ENCODE measurements around the gene CLECL1. TPM values are rescaled to one million over a fixed set of nuclear protein-coding genes. Genes with fewer than 3 reads are reported as not detected.

Gene CLECL1
- total RNA-seq (2022; extraction: Qiagen RNA extraction; ENCODE audit: low read depth): not detected in 5 replicates

GRCh38 chr12:9732921-9733461 lies at the start of gene CLECL1:
Gene CLECL1, minus strand, starts transcription at chr12:9733097.

GRCh38 chr12:9760699-9761418 lies 28.0 kb upstream of the CLECL1 start, which contains the start of gene CD69:
Gene CD69, minus strand, starts transcription at chr12:9760901. Its CDS starts 81 bp downstream, at chr12:9760820.

Other genes starting within 250 kb of the CLECL1 start
- gene KLRB1, start 125.2 kb downstream of the CLECL1 start, total RNA-seq (2022; extraction: Qiagen RNA extraction; ENCODE audit: low read depth): not detected in 5 replicates
- 0.24 to 0.60 TPM (median 0.38 TPM) in 5 replicates for gene CLEC2D, start 63.4 kb downstream of the CLECL1 start, total RNA-seq (2022; extraction: Qiagen RNA extraction; ENCODE audit: low read depth)
- not detected in 5 replicates for gene CD69, start 27.8 kb upstream of the CLECL1 start, total RNA-seq (2022; extraction: Qiagen RNA extraction; ENCODE audit: low read depth)
- gene KLRF1, start 94.4 kb upstream of the CLECL1 start, total RNA-seq (2022; extraction: Qiagen RNA extraction; ENCODE audit: low read depth): not detected in 5 replicates
- gene CLEC2B, start 136.3 kb upstream of the CLECL1 start, total RNA-seq (2022; extraction: Qiagen RNA extraction; ENCODE audit: low read depth): 0.98 to 3.1 TPM (median 1.3 TPM) in 5 replicates
- gene KLRF2, start 148.4 kb upstream of the CLECL1 start, total RNA-seq (2022; extraction: Qiagen RNA extraction; ENCODE audit: low read depth): not detected in 5 replicates
- not detected in 5 replicates for gene CLEC2A, start 199.3 kb upstream of the CLECL1 start, total RNA-seq (2022; extraction: Qiagen RNA extraction; ENCODE audit: low read depth)
- not detected in 5 replicates for gene CLEC12A, start 238.3 kb upstream of the CLECL1 start, total RNA-seq (2022; extraction: Qiagen RNA extraction; ENCODE audit: low read depth)